ENCODE results near the gene CDK15.
"Not testable (repeated sequence)": the region's sequence is repeated elsewhere in the genome, so short reads cannot be mapped to it uniquely, and the experiment has no call there.

CDK15 gene

DNA sequence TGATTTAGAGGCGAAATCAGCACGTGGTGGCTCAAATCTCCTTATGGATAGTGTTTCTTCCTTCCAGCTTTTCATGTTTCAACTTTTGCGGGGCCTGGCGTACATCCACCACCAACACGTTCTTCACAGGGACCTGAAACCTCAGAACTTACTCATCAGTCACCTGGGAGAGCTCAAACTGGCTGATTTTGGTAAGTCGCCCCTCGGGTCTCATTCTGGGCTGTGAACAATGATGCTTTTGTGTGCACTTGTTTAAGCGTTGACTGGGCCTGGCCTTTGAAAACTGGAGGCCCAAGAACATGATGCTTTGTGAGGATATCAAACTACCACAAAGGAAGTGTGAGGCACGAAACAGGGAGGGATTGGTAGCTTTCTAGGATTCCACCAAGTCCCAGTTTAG lies 27.4 kb downstream of the CDK15 start:
- DNase-seq, result no peak

- DNase-seq, result no peak
Measured at GRCh38 chr2:201835066-201835465, 28.7 kb downstream of the CDK15 start.

DNA sequence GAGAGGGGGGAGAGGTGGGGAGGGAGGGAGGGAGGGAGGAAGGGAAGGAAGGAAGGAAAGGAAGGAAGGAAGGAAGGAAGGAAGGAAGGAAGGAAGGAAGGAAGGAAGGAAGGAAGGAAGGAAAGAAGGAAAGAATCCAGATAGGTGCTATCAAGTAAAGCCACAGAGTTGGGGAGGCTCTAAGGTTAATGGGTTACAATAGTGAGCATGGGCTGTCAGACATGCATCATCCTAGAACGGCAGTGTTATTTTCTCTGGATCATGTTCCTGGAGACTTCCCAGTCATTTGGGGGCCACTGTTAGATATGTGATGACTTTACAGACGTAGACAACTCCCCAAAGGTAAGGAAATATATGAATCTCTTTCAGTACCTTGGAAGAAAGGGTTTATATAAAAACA lies 31.1 kb downstream of the CDK15 start:
- no peak for DNase-seq

DNA sequence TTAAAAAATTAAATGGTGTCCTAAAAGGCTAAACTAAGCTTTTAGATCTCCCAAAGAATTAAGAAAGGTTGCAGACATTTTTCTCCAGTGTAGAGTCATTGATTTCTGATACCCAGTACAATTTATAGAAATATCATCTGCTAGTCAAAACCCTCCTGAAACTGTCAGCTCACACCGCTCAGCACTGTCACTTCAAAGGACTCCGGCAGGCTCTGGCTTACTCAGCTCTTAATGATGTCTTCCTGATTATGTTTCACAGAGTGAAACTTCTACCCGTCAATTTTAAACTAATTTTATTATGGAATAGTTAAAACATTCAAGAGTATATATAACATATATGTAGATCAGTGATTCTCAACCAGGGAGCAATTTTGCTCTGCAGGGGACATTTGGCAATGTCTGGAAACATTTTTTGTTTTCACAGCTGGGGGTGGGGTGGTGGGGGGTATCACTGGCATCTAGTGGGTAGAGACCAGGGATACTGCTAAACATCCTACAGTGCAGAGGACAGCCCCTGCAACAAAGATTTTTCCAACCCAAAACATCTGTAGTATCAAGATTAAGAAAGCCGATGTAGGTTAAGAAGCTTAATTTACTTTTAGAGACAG lies 31.6 kb downstream of the CDK15 start:
- DNase-seq, result no peak

GRCh38 chr2:201839727-201840126 lies 33.4 kb downstream of the CDK15 start:
- no peak for DNase-seq

DNA sequence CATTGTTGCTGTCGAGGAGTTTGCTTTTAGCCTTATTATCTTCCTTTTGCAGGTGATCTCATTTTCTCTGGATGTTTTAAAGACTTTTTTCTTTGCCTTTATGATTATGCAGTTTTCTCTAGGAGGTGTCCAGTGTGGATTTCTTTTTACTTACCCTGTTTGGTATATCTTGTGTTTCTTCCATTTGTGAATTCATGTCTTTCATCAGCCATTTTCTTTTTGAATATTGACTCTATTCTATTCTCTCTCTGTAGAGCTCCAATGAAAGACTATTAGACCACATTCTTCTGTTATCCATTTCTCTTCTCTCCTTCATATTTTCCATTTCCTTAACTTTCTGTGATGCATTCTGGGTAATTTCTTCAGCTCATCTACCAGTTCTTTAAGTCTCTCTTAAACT lies 34.4 kb downstream of the CDK15 start:
- DNase-seq, result no peak

DNA sequence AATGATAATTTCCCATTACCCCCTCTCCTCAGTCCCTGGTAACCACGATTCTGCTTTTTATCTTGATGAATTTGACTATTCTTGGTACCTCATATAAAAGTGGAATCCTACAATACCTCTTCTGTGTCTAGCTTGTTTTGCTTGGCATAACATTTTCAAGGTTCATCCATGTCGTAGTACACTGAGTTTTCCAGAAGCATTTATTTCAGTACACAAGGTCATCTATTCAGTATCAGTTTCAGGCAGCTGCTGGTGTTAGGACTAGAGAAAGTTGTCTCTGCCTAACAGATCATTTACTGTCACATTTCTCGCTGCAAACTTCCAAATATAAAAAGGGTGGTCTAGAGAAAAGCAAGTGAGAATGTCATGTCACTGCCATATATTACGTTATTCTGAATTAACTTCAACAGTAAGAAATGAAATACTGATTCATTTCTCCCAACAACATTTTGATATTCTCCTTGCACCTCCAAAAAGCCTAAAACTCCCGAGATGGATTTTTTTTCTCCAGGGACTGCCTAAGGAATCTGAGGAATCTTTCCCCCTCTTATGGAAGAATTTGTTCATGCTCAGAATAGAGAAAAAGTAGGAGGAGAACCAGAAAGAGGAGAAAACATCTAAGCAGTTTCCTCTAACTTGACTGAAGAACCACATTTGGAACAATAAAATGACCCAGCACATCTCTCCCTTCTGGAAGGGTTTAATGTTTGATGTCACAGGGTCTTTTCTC lies 36.0 kb downstream of the CDK15 start:
- DNase-seq, result no peak

- not testable (repeated sequence) for DNase-seq
Measured at GRCh38 chr2:201844922-201845321, 38.6 kb downstream of the CDK15 start.

- no peak for DNase-seq
Measured at GRCh38 chr2:201847481-201847880, 41.1 kb downstream of the CDK15 start.

DNA sequence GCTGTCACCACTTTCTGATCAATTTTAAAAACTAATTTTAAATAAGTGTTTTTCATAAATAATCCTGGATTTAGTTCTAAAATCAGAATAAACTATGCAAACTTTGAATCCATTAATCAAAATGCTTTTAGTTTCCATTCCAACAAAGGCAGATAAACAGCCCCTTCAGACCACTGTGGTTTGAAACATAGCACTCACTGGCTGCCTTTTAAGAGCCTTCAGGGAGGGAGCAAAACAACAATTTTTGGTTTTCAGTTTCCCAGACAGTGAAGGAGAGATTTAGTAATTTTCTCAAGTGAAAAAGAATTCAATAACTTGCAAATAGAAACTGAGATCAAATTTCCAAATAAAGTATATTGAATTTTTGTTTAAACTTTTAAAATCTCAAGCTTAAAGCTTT lies 46.1 kb downstream of the CDK15 start:
- no peak for DNase-seq

- DNase-seq, result no peak
Measured at GRCh38 chr2:201852878-201853415, 46.6 kb downstream of the CDK15 start.

GRCh38 chr2:201854221-201854801 lies 48.0 kb downstream of the CDK15 start:
- no peak for DNase-seq

DNA sequence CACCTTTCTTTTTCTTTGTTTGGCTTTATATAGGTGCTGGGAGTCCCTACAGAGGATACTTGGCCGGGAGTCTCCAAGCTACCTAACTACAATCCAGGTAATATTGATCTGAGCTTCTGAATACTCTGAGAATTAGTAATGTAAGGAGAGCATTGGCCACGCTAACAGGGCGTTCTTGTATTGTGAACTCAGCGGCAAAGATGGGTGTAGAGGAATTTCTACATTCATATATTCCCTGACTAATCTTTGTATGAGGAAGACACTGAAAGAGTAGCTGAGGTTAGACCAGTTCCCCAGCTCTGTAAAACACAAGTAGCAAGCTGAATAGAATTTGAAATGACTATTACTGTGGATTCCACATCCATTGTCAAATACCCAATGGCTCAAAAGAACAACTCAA lies 48.5 kb downstream of the CDK15 start:
- no peak for DNase-seq

DNA sequence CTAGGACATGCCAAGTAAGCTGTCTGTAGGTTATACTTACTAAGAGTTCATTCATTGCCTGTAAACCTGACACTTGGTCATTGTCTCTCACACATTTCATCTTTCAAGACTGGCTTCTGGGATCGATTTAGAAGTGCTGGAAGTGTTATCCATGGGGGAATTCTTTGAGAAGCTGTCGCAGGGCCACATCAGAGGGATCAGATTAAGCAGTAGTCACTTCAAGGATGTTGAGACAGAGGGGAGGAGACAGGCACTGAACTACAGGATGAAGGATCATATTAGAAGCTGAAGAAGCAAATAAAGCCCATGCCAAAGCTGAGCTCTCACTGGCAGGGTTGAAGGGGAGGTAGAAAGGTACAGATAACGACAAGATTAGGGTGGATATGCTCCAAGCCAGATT lies 49.0 kb downstream of the CDK15 start:
- DNase-seq, result no peak

DNA sequence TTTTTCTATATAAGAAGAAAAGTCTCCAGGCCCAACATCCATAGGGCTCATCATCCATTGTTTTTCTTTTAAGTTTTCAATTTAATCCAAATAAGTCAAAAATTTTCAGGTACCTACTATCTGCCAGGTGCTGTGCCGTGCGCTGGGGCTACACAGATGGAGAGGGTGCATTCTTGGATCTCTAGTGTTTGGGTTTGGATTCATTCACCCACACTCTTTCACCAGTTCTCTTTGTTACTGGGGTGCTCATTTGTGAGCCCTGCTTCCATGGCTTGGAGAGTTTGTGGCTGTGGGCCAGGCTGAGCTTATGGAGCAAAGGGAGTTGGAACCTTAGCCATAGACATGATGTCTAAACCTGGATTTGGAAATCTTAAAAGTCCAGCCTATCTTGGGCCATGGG lies 51.0 kb downstream of the CDK15 start:
- no peak for DNase-seq

- no peak for DNase-seq
Measured at GRCh38 chr2:201858281-201859184, 52.2 kb downstream of the CDK15 start.

DNA sequence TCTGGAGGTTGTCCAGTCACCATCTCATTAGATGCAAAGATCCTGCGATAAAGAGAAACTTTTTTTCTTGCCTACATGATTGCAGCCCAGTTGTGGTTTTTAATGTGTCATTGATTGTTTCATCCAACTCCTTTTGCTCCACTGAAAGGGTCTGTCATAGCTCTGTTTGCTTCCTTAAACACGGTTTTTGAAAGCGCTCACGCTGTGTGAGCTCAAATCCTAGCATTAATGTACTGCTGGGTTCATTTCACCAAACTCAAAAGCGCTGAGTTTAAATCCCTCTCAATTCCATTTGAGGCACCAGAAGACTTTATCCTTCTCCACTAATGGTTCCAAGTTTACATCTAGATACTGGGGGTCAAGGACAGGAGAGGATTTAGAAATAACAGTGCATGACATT lies 53.6 kb downstream of the CDK15 start:
- DNase-seq, result no peak

- peak; percentile 61 for DNase-seq
Measured at GRCh38 chr2:201860636-201861066, 54.3 kb downstream of the CDK15 start.

- DNase-seq, result no peak
Measured at GRCh38 chr2:201862843-201863242, 56.5 kb downstream of the CDK15 start.

DNA sequence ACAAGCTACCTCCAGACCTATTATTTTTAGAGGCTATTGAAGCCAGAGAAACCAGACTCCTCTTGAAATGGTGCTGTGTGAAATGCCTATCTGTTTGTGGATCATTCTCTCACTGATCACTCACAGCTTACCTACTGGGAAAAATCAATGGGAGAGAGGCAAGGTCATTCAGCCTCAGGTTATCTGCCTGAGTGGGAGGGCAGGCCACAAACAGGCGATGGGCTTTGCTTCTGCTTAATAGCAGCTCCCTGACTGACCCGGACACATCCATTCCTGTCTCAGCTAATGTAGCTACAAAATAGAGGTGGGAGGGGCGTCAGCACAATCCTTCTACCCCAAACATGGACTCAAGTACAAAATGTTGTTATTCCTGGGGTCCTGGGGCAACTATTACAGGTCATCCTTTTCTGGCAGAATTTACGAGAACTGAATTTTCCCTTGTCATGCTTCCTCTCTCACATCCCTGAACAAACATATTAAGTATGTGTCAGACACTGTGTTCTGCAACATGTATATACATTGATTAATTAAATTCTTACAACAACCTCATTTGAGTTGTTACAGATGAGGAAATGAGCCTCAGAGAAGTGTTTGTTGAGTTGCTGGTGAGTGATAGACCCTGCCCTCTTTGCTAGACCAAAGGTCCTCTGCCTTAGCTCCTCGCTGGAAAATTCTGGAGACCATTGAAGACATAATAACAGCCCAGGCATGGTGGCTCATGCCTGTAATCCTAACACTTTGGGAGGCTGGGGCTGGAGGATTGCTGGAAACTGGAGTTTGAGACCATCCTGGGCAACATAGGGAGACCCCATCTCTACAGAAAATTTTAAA lies 60.5 kb downstream of the CDK15 start:
- no peak for DNase-seq

- no peak for DNase-seq
Measured at GRCh38 chr2:201871471-201871870, 65.1 kb downstream of the CDK15 start.

DNA sequence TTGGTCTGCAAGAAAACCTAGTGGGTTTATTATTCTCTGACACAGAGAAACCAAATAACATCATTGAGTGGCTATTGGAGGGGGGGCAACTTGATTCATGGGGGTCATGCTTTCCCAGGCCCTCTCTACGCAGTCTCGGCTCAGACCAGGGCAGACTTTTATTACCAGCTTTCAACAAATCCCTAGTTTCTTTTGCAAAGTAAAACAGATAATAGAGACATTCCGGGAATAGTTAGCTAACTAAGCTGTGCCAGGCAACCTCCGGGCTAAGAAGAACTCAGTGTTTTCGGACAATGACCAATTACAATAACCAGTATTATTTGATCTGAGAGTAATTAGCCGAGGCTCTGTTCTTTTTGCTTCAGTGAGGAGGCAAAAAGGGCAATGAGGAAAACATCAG lies 66.3 kb downstream of the CDK15 start:
- no peak for DNase-seq
